Prostate gland (tissue), 2 donors: Measurements from ENCODE around the gene SPATA21.

ENCODE experiments used
- POLR2AphosphoS5 ChIP-seq: sonication (generic); formaldehyde crosslinking; IDR thresholded peaks from one replicate; pipeline ENCODE4 v1.6.1; 2017; ENCODE audit warnings: antibody characterized with exemption
- TF ChIP-seq, protein P1 (sequence below), 4 experiments: fragments of 200-600 bp in 2 of 4; fragments of 450-650 bp in 2 of 4; sonication (generic) in 2 of 4; IDR thresholded peaks; 1 replicate in 3 of 4; 2 replicates in 1 of 4; pipeline ENCODE4 v1.5.1; 2016 to 2019; ENCODE audit warnings: antibody characterized with exemption in 4 of 4, mild to moderate bottlenecking in 2 of 4, moderate library complexity in 2 of 4

DNA sequence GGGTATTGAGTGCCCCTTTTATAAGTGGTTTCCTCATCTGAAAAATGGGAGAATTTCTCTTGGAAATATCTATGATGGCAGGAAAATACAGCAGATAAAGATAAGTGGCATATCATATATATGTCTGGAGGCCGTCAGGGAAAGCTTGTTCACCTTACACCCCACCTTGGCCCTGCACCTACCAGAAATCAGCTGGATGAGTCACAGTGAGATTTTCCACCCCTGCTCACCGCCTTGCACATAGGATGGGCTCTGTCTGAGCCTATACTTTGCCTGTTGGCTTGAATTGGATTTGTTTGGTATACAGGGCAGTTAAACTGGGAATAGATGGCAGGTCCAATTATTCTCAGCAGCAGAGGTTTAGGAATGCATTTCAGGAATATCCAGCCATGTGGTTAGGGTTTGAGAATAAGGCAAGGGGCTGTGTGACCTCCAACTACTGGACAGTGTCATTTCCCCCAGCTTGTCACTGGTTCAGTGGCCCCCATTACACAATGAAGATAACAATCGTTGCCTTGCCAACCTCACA, at the start of gene SPATA21:
- TF ChIP-seq, protein P1, sequence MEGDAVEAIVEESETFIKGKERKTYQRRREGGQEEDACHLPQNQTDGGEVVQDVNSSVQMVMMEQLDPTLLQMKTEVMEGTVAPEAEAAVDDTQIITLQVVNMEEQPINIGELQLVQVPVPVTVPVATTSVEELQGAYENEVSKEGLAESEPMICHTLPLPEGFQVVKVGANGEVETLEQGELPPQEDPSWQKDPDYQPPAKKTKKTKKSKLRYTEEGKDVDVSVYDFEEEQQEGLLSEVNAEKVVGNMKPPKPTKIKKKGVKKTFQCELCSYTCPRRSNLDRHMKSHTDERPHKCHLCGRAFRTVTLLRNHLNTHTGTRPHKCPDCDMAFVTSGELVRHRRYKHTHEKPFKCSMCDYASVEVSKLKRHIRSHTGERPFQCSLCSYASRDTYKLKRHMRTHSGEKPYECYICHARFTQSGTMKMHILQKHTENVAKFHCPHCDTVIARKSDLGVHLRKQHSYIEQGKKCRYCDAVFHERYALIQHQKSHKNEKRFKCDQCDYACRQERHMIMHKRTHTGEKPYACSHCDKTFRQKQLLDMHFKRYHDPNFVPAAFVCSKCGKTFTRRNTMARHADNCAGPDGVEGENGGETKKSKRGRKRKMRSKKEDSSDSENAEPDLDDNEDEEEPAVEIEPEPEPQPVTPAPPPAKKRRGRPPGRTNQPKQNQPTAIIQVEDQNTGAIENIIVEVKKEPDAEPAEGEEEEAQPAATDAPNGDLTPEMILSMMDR (IDR thresholded peaks at IDR 0.05): no peak
- no peak for TF ChIP-seq POLR2AphosphoS5
